Suppressor macrophage treated with lipopolysaccharide for 1 hour (primary cell): Measurements from ENCODE around the gene BCKDHA.

Experiments used
- DNase-seq, 3 donors: peaks; one replicate each; pipeline ENCODE4 v3.0.0-alpha.2; 2020 to 2022

Gene BCKDHA

DNA sequence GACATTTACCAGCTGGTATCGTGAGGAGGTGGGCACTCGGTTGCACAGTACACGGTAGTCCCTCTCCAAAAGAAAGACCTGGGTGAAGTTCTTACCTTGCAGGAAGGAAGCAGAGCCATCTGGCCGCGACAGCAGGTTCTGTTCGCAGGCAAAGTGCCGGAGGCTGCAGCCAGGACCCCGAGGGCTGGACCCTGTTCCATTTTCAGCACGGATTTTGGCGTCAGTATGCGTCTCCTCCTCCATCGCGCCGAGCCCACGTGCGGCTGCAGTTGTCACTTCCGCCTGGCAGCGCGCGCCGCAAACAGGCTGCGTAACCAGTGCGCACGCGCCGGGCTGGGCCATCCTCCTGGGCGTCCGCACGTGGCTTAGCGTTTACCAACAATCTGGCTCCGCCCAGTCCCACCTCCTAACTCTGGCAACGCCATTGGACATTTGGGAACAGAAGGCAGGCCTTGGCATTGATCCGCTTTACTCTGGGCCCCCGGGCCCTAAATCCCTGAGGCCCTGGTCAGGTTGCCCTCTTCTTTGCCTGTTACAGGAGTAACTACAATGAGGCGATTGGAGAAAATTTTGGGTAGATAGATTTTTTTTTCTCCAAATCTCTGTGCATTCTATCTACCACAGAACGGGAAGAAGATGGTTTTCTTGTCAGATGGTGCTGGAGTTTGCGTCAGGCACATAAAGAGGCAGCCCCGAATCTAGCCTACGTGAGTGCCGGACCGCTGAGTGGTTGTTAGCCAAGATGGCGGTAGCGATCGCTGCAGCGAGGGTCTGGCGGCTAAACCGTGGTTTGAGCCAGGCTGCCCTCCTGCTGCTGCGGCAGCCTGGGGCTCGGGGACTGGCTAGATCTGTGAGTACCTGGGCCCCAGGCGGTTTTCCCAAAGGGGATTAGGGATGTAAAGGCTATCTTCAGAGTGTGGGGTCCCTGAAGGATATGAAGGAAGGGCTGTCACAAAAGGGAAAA is at the start of gene BCKDHA, which contains the start of gene EXOSC5:
Gene BCKDHA, plus strand, starts transcription at position 733 of the 964 bp plus-strand sequence. Its CDS starts 10 bp downstream, at position 743.
Gene EXOSC5, minus strand, starts transcription at position 274 of the 964 bp plus-strand sequence. Its CDS starts 31 bp downstream, at position 243.
- DNase-seq, result peak; percentile 100

GRCh38 chr19:41350735-41351338 is 46.8 kb upstream of the BCKDHA start:
- peak in 1 of 3 donors; percentile 28 for DNase-seq

- DNase-seq, result peak; percentile 78 to 92 (median 83)
Measured at GRCh38 chr19:41351339-41352245, 46.0 kb upstream of the BCKDHA start.

GRCh38 chr19:41352279-41352608 is 45.4 kb upstream of the BCKDHA start:
- DNase-seq, result no peak

- peak; percentile 72 to 89 (median 77) for DNase-seq
Measured at GRCh38 chr19:41352609-41353465, 44.8 kb upstream of the BCKDHA start.

GRCh38 chr19:41353466-41354342 is 43.9 kb upstream of the BCKDHA start, which contains the start of gene TGFB1:
TSS of gene TGFB1 (minus strand) at chr19:41353922. CDS start at chr19:41353044, 878 bp downstream.
- DNase-seq, result peak; percentile 94 to 99 (median 98)

DNA sequence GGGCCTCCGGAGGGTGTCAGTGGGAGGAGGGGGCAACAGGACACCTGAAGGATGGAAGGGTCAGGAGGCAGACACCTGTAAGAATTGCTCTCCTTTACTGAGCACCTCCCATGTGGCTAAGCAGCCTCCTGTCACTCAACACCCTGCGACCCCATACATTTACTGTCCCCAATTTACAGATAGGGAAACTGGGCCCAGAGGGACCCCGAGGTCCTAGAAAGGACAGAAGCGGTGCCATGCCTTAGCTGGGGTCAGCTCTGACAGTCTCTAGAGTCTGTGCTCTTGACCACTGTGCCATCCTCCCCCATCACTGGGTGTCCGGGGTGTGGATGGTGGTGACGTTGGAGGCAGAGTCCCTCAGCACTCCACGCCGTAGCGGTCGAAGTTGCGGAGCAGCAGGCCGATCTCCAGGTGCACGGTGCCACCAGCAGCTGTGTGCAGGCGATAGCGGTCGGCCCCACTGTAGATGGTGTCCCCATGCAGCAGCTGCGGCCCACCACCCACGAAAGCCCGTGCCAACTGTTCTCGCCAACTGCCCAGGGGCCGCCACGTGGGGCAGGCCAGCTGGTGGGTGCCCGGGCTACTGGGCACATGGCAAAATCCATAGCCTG is 43.2 kb upstream of the BCKDHA start:
- no peak for DNase-seq

DNA sequence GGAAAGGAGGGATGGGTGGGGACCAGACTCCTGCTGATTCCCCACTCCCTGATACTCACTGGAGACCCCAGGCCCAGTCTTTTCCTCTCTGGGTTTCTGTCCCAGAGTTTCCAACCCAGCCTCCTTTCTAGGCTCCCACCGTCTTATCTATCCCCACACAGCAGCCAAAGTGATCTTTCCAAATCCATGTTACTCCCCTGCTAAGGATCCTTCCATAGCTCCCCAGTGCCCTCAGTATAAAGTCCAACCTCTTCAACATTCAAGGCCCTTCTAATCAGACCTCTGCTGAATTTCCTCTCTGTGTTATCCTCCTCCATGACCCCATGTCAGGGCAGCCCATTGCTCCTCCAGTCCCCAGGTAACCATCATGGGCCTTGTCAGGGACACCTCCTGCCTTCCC is 42.6 kb upstream of the BCKDHA start:
- no peak for DNase-seq

GRCh38 chr19:41355802-41356201 is 41.8 kb upstream of the BCKDHA start:
- no peak for DNase-seq

- peak in 2 of 3 donors; percentile 48 to 61 for DNase-seq
Measured at GRCh38 chr19:41356984-41357739, 40.5 kb upstream of the BCKDHA start.

DNA sequence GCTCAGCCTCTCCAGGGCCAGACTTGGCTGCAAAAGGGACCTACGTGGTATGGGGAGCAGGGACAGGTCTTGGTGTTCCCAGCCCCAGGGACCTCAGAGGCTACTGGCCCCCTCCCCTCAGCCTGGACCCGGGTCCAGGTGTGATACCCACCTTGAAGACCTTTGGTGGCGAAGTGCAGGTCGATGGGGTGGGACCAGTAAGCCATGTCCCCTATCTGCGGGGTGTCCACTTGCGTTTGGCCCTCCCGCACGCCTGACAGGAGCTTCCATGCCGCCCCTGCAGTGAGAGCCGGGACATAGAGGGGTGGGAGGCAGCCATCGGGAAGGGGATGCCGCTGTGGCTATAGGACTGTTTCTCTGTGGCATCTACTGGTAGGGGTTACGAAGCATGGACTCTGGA is 39.9 kb upstream of the BCKDHA start:
- no peak for DNase-seq

DNA sequence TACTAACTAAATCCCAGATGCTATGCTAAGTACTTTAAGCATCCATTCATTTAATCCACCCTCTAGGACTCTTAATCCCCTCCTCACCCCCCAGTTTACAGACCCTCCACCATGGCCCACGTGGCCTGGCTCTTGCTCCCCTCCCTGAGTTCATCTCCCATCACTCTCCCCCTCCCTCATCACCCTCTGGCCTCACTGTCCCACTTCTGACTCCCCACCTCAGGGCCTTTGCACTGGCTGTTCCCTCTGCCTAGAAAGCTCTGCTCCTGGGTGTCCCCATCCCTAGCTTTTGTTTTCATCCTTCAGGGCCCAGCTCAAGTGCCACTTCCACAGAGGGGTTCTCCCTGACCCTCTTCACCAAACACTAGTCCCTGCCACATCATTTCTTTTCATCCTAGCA is 37.9 kb upstream of the BCKDHA start:
- DNase-seq, result no peak

DNA sequence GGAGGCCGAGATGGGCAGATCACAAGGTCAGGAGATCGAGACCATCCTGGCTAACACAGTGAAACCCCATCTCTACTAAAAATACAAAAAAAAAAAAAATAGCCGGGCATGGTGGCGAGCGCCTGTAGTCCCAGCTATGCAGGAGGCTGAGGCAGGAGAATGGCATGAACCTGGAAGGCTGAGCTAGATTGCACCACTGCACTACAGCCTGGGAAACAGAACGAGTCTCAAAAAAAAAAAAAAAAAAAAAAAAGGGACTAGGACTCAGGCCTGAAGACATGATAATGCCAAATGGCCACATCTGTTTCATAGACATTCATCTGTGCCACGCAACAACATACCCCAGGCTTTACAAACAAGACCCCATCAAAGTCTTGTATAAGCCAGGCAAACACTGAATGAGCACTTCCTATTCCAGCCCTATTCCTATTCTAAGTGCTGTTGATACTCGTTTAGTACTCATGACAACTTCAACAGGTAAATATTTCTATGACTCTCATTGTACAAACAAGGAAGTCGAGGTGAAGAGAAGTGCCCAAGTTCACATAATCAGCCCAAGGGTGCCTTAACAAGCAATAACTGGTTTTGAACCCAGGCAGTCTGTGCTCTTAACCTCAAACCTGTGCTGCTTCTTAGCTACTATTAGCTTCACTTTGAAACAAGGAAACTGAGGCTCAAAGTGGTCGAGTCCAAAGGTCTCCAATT is 35.3 kb upstream of the BCKDHA start:
- DNase-seq, result no peak

DNA sequence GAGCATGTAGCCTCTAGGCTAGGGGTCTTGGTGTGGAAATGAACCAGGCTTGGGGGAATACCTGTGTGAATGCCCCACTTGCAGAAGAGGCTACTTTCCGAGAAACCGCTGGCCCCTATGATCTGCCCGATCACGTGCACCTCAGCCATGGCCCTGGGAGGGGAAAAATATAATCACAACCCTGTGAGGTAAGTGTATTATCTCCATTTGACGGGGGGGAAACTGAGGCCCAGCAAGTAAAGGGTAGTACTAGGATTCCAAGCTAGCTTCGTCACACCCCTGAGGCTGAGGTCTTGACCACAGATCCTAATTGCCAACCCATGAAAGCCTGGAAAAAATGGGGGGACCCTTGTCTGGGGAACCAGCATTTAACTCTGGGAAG is 34.3 kb upstream of the BCKDHA start:
- DNase-seq, result no peak

DNA sequence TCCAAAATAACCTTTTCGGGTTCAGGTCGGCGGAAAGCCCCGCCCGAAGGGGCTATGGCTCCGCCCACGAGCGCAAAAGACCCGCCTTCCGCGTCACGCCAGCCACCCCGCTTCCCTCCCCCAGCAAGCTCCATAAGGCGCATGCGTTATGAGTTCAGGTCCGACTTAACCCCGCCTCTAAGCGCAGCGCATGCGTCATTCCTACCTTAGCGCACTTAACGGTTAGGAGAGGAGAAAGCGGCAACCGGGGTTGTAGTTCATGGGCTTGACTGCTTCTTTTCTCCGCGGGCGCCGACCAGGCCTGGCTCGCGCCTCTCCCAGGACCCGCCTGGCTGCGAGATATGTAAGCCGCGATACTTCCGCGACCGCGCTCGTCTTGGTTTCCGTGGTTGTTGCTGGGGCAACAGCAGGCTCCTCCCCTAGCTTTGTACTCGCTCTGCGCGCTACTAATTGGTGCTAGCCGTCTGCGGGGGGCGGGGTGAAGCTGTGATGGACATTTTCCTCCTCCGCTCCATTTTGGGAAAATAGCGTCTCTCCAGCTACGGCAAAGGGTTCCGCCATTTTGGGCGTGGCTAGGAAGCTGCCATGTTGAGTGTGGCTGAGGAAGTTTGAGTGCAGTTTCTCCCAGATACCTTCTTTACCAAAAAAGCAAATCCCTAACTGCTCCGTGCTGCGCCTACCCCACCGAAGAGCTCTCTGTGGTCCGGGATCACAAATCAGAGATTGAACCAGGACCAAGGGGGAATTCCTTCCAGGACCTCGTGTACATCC is 33.7 kb upstream of the BCKDHA start, which contains the start of gene B9D2:
Gene B9D2, minus strand, starts transcription at position 397 of the 771 bp plus-strand sequence. CDS start 630 bp downstream, outside the sequence.
- DNase-seq, result peak; percentile 98 to 99 (median 99)

GRCh38 chr19:41364524-41365391 is 32.9 kb upstream of the BCKDHA start:
- peak; percentile 70 to 80 (median 79) for DNase-seq

- DNase-seq, result no peak
Measured at GRCh38 chr19:41366089-41366488, 31.5 kb upstream of the BCKDHA start.
